Activated naive CD8-positive, alpha-beta T cell treated with anti-CD3 and anti-CD28 coated beads, Interleukin-2, amount 10 ng/mL, durations not matched to agents 7 days and 5 days (primary cell): Measurements from ENCODE around the gene TSPAN18. TPM values are rescaled to one million over a fixed set of nuclear protein-coding genes. Genes with fewer than 3 reads are reported as not detected.
A peak's percentile ranks its signal among the peaks of the same experiment; 100 is the strongest.

Source experiments
- ATAC-seq: fragments of 150-1000 bp; cut with Tn5 transposase; one replicate; pipeline ENCODE4 v1.10.0; 2021; ENCODE audit warnings: low read depth, moderate library complexity
- POLR2A ChIA-PET: fragments of 350-600 bp; sonication (Branson Sonifier 250); formaldehyde crosslinking; loops from one replicate; lab custom pipeline; 2021; ENCODE audit warnings: antibody characterized with exemption; lab: Charles Lee
- DNase-seq: peaks from one replicate; pipeline ENCODE4 v3.0.0; 2021
- H3K27ac Mint-ChIP-seq: one replicate; pipeline ENCODE4 v1.8.0; 2022; ENCODE audit warnings: mild to moderate bottlenecking, mixed read lengths
- H3K27me3 Mint-ChIP-seq: one replicate; pipeline ENCODE4 v1.8.0; 2022; ENCODE audit warnings: mild to moderate bottlenecking, moderate library complexity, mixed read lengths
- H3K36me3 Mint-ChIP-seq: one replicate; pipeline ENCODE4 v1.8.0; 2021; ENCODE audit warnings: mild to moderate bottlenecking, mixed read lengths
- H3K4me1 Mint-ChIP-seq: one replicate; pipeline ENCODE4 v1.8.0; 2021; ENCODE audit warnings: mixed read lengths
- H3K4me3 Mint-ChIP-seq: one replicate; pipeline ENCODE4 v1.8.0; 2022; ENCODE audit warnings: mild to moderate bottlenecking, moderate library complexity, mixed read lengths
- H3K9me3 Mint-ChIP-seq: one replicate; pipeline ENCODE4 v1.8.0; 2021; ENCODE audit warnings: mixed read lengths
- total RNA-seq, 2 experiments: library from RNA; stranded (reverse); gene quantifications; one replicate each; pipeline ENCODE4 v1.2.3, GENCODE V29; 2021

Gene TSPAN18, protein sequence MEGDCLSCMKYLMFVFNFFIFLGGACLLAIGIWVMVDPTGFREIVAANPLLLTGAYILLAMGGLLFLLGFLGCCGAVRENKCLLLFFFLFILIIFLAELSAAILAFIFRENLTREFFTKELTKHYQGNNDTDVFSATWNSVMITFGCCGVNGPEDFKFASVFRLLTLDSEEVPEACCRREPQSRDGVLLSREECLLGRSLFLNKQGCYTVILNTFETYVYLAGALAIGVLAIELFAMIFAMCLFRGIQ
- total RNA-seq, result 1 to 10 TPM; 4.9 to 5.2 TPM

DNA sequence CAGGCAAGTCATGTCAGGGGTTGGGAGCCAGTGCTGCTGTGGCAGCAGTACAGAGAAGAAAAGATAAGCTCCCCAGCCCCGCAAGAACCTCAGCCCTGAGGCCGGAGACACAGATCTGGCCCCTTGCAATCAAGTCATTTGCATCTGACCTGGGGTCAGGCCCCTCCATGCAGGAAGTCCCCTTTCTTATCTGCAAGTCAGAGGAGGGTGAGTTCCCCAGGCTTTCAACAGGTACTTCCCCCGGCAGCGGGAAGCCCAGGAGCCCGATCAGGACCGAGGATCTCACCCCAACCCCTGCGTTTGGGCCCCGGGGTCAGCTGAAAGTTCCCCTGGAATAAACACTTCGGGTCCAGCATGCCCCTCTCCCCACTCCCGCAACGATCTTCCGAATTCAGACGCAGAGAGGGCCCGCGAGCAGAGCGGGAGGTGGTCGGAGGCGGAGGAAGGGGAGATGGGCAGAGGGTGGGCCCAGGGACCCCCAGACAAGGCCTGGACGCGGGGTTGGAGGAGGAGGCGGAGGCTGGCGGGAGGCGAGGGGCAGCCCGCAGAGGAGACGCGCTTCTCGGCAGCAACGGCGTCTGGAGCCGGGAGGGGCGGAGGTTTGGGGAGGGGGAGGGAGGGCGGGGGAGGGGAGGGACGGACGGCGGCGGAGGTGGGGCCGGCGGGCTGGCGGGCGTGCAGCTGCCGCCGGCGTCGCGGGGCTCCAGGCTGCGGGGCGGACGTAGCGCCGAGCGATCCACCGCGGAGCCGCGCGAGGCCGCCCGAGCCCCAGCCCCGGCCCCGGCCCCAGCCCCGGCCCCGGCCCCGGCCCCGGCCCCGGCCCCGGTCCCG is at the start of gene TSPAN18:
Gene TSPAN18, plus strand, starts transcription at position 680 of the 831 bp plus-strand sequence. CDS start 179,455 bp downstream, outside the sequence.
- DNase-seq (peak; percentile 48), ATAC-seq (peak; percentile 34)
- no peaks in the 10 kb centered on the region for H3K36me3 Mint-ChIP-seq
- H3K4me1 Mint-ChIP-seq, result peaks cover 23% of the 10 kb centered on the region
- H3K27me3 Mint-ChIP-seq, result peaks cover 40% of the 10 kb centered on the region
- peak within 1 kb of the TSS; percentile 63 for H3K27ac Mint-ChIP-seq
- H3K4me3 Mint-ChIP-seq, result peak within 1 kb of the TSS; percentile 80
- POLR2A ChIA-PET, result interaction anchor here (1.7 kb wide), 1 partner anchor 45 kb away, joined by 5 read pairs; no protein-coding TSS in a partner anchor
- H3K9me3 Mint-ChIP-seq, result no peaks in the 10 kb centered on the region

GRCh38 chr11:44680982-44681597 is 45.7 kb upstream of the TSPAN18 start:
- H3K4me1 Mint-ChIP-seq, result peaks cover 34% of the 10 kb centered on the region
- DNase-seq (peak; percentile 77), ATAC-seq (peak; percentile 97)
- peaks cover 4% of the 10 kb centered on the region for H3K36me3 Mint-ChIP-seq
- POLR2A ChIA-PET, result interaction anchor here (0.7 to 1.3 kb wide), 4 partner anchors 11 to 399 kb away, joined by 3 to 5 read pairs (median 4); partner anchors contain the start of gene TSPAN18
- H3K9me3 Mint-ChIP-seq, result peaks cover 4% of the 10 kb centered on the region
- no peaks in the 10 kb centered on the region for H3K27me3 Mint-ChIP-seq
- peak overlapping the region; percentile 94 for H3K27ac Mint-ChIP-seq
- H3K4me3 Mint-ChIP-seq, result peak overlapping the region; percentile 84

GRCh38 chr11:44681698-44682097 is 45.1 kb upstream of the TSPAN18 start:
- peaks cover 6% of the 10 kb centered on the region for H3K9me3 Mint-ChIP-seq
- no peak for ATAC-seq
- POLR2A ChIA-PET, result interaction anchor here (0.9 to 1.3 kb wide), 3 partner anchors 21 to 398 kb away, joined by 3 to 5 read pairs (median 3); partner anchors contain the start of gene TSPAN18
- H3K4me1 Mint-ChIP-seq, result peaks cover 34% of the 10 kb centered on the region
- H3K4me3 Mint-ChIP-seq, result peak overlapping the region; percentile 84
- H3K27me3 Mint-ChIP-seq, result no peaks in the 10 kb centered on the region
- peaks cover 4% of the 10 kb centered on the region for H3K36me3 Mint-ChIP-seq
- peak overlapping the region; percentile 94 for H3K27ac Mint-ChIP-seq
- no peak for DNase-seq

DNA sequence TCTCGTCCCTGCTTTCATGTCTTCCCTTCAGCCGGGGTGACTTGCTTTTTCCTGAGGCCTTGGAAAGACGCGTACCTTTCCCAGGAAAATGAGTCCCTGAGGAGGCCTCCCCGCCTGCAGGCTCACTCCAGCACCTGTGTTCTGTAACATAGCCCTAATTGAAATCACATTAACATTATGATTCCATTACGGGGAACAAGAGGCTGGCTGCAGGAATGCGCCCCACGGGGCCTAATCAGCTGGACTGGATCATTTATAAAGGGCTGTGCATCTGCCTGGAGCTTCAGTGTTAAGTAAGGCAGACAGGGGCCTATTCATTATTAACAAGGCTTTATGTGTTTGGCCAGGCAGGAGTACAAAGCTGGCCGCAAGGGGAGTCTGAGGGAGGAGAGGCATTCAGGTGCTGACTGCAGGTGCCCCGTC is 41.9 kb upstream of the TSPAN18 start:
- H3K9me3 Mint-ChIP-seq, result peaks cover 6% of the 10 kb centered on the region
- ATAC-seq (no peak), DNase-seq (no peak)
- POLR2A ChIA-PET, result no interaction called here
- H3K4me1 Mint-ChIP-seq, result peaks cover 44% of the 10 kb centered on the region
- H3K27me3 Mint-ChIP-seq, result no peaks in the 10 kb centered on the region
- H3K36me3 Mint-ChIP-seq, result peaks cover 4% of the 10 kb centered on the region
- no peak overlapping the region for H3K4me3 Mint-ChIP-seq
- H3K27ac Mint-ChIP-seq, result no peak overlapping the region

GRCh38 chr11:44687388-44687787 is 39.4 kb upstream of the TSPAN18 start:
- H3K36me3 Mint-ChIP-seq, result peaks cover under 1% of the 10 kb centered on the region
- peaks cover 20% of the 10 kb centered on the region for H3K4me1 Mint-ChIP-seq
- no peak for ATAC-seq
- no peak for DNase-seq
- no peak overlapping the region for H3K27ac Mint-ChIP-seq
- no peaks in the 10 kb centered on the region for H3K27me3 Mint-ChIP-seq
- H3K9me3 Mint-ChIP-seq, result peaks cover 2% of the 10 kb centered on the region
- POLR2A ChIA-PET, result no interaction called here
- H3K4me3 Mint-ChIP-seq, result peak overlapping the region; percentile 48

DNA sequence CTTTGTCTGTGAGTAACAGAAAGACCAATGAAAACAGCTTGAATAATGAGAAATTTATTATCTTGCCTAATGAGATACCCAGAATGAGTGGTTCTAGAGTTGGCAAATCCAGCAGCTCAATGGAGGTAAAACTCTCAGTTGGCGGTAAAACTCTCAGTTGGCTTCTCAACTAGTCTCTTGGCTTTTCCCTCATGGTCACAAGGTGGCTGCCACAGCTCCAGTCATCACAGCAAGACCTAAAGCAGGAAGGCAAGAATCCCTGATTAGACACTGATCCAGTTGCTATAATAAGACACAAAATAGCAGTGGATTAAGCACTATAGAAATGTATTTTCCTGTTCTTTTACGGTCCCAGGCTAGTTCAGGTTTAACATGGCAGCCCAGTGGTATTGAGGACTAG is 37.5 kb upstream of the TSPAN18 start:
- H3K9me3 Mint-ChIP-seq, result peaks cover 1% of the 10 kb centered on the region
- DNase-seq, result no peak
- peaks cover 14% of the 10 kb centered on the region for H3K4me1 Mint-ChIP-seq
- no peaks in the 10 kb centered on the region for H3K36me3 Mint-ChIP-seq
- no peak overlapping the region for H3K4me3 Mint-ChIP-seq
- no peak overlapping the region for H3K27ac Mint-ChIP-seq
- POLR2A ChIA-PET, result no interaction called here
- no peak for ATAC-seq
- no peaks in the 10 kb centered on the region for H3K27me3 Mint-ChIP-seq

GRCh38 chr11:44690651-44691050 is 36.1 kb upstream of the TSPAN18 start:
- POLR2A ChIA-PET, result no interaction called here
- Mint-ChIP-seq H3K4me1 (peaks cover 14% of the 10 kb centered on the region), H3K9me3 (peaks cover 1% of the 10 kb centered on the region), H3K27me3 (no peaks in the 10 kb centered on the region), H3K27ac (no peak overlapping the region), H3K36me3 (no peaks in the 10 kb centered on the region), H3K4me3 (no peak overlapping the region)
- ATAC-seq, result no peak
- no peak for DNase-seq

- Mint-ChIP-seq H3K27me3 (no peaks in the 10 kb centered on the region), H3K27ac (no peak overlapping the region), H3K4me3 (no peak overlapping the region), H3K4me1 (peaks cover 9% of the 10 kb centered on the region), H3K9me3 (no peaks in the 10 kb centered on the region), H3K36me3 (no peaks in the 10 kb centered on the region)
- ATAC-seq (no peak), DNase-seq (no peak)
- POLR2A ChIA-PET, result no interaction called here
Observed at GRCh38 chr11:44692460-44692859, 34.3 kb upstream of the TSPAN18 start.

DNA sequence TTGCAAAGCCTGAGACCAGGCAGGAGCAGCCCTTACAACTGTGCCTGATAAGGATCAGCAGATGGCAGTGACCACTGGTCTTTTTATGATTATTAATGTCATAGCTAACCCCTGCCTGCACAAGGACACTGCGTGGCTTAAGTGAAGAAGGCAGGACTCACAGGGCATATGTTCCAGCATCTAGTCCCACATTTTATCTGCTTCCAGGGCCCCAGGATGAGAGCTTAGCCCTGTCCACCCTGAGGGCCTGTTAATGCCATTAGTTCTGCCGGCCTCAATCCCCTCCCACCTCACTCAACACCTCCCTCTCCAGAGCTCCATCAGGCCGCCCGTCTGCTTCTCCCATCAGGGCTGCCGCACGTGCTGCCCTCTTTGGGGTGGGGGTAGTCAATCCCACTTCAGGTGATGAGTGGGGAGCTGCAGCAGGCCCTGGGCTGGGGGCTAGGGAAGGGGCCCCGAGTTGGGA is 33.1 kb upstream of the TSPAN18 start:
- H3K36me3 Mint-ChIP-seq, result no peaks in the 10 kb centered on the region
- H3K4me1 Mint-ChIP-seq, result no peaks in the 10 kb centered on the region
- no peaks in the 10 kb centered on the region for H3K9me3 Mint-ChIP-seq
- H3K4me3 Mint-ChIP-seq, result no peak overlapping the region
- H3K27me3 Mint-ChIP-seq, result no peaks in the 10 kb centered on the region
- POLR2A ChIA-PET, result no interaction called here
- ATAC-seq (no peak), DNase-seq (no peak)
- H3K27ac Mint-ChIP-seq, result no peak overlapping the region

GRCh38 chr11:44694443-44694842 is 32.3 kb upstream of the TSPAN18 start:
- Mint-ChIP-seq H3K4me3 (no peak overlapping the region), H3K27ac (no peak overlapping the region), H3K4me1 (no peaks in the 10 kb centered on the region), H3K9me3 (no peaks in the 10 kb centered on the region), H3K36me3 (no peaks in the 10 kb centered on the region), H3K27me3 (no peaks in the 10 kb centered on the region)
- POLR2A ChIA-PET, result no interaction called here
- DNase-seq (no peak), ATAC-seq (no peak)

- POLR2A ChIA-PET, result no interaction called here
- no peaks in the 10 kb centered on the region for H3K36me3 Mint-ChIP-seq
Observed at GRCh38 chr11:44695169-44695833, 31.5 kb upstream of the TSPAN18 start.

GRCh38 chr11:44698252-44698912 is 28.4 kb upstream of the TSPAN18 start:
- Mint-ChIP-seq H3K36me3 (no peaks in the 10 kb centered on the region), H3K4me1 (no peaks in the 10 kb centered on the region), H3K27me3 (peaks cover 6% of the 10 kb centered on the region), H3K27ac (no peak overlapping the region), H3K9me3 (no peaks in the 10 kb centered on the region), H3K4me3 (no peak overlapping the region)
- DNase-seq (no peak), ATAC-seq (no peak)
- POLR2A ChIA-PET, result no interaction called here

More at GRCh38 chr11:44695169-44695833, 31.5 kb upstream of the TSPAN18 start:
- Mint-ChIP-seq H3K4me3 (no peak overlapping the region), H3K9me3 (no peaks in the 10 kb centered on the region), H3K4me1 (no peaks in the 10 kb centered on the region), H3K27me3 (no peaks in the 10 kb centered on the region), H3K27ac (no peak overlapping the region)
- DNase-seq (no peak), ATAC-seq (no peak)
